Prostate gland (tissue), 2 donors: Measurements from ENCODE around the gene ECSIT. TPM values are rescaled to one million over a fixed set of nuclear protein-coding genes. Genes with fewer than 3 reads are reported as not detected.

Experiments used
- DNase-seq: peaks from one replicate; pipeline ENCODE4 v3.0.0-alpha.2; 2019; ENCODE audit warnings: low spot score
- H3K27ac ChIP-seq, 2 donors: fragments of 200-600 bp; sonication (generic); 2 replicates each; pipeline ENCODE4 v1.5.1; 2017 to 2019
- H3K27me3 ChIP-seq: fragments of 200-600 bp; sonication (generic); replicated peaks from 2 replicates; pipeline ENCODE4 v1.5.1; 2019; ENCODE audit not compliant: insufficient read depth
- H3K36me3 ChIP-seq, 2 donors: fragments of 200-600 bp; sonication (generic); 1 replicate in 1 of 2; 2 replicates in 1 of 2; pipeline versions ENCODE4 v1.5.1 to v1.8.1; 2017 to 2019
- H3K4me1 ChIP-seq: fragments of 200-600 bp; sonication (generic); replicated peaks from 2 replicates; pipeline ENCODE4 v1.5.1; 2019
- H3K4me3 ChIP-seq, 2 donors: fragments of 200-600 bp; sonication (generic); 2 replicates each; pipeline ENCODE4 v1.5.1; 2017 to 2019
- H3K9me3 ChIP-seq: fragments of 200-600 bp; sonication (generic); 2 replicates; pipeline ENCODE4 v1.5.1; 2017
- CTCF ChIP-seq, 4 experiments: fragments of 200-600 bp in 2 of 4; fragments of 450-650 bp in 2 of 4; sonication (generic) in 2 of 4; IDR thresholded peaks; 1 replicate in 3 of 4; 2 replicates in 1 of 4; pipeline ENCODE4 v1.5.1; 2016 to 2019; ENCODE audit warnings: antibody characterized with exemption in 4 of 4, mild to moderate bottlenecking in 2 of 4, moderate library complexity in 2 of 4
- POLR2A ChIP-seq: fragments of 450-650 bp; IDR thresholded peaks from one replicate; pipeline ENCODE4 v1.6.1; 2016; ENCODE audit warnings: antibody characterized with exemption, mild to moderate bottlenecking
- POLR2AphosphoS5 ChIP-seq: sonication (generic); formaldehyde crosslinking; IDR thresholded peaks from one replicate; pipeline ENCODE4 v1.6.1; 2017; ENCODE audit warnings: antibody characterized with exemption
- WGBS: methylation state at CpG from one replicate; pipeline ENCODE4 v1.1.5; 2018; 5-methylcytosine and 5-hydroxymethylcytosine counted together
- intact Hi-C: fragments of 100-400 bp; cut with DNase I; formaldehyde crosslinking; loops from one replicate; pipeline ENCODE4 v1.14.2; 2022
- total RNA-seq, 2 donors: library from RNA; depleted of rRNA; stranded (reverse); fragments of >200 nt; gene quantifications; one replicate each; pipeline ENCODE4 v1.1.0, GENCODE V29; 2016

Gene ECSIT
- total RNA-seq, 2 donors from 2014 or later: 93.0 to 94.7 TPM

GRCh38 chr19:11482384-11483050, 46.4 kb downstream of the ECSIT start:
- H3K4me1 ChIP-seq: no peaks in the 10 kb centered on the region
- TF ChIP-seq POLR2A (peak; percentile 25), POLR2AphosphoS5 (peak; percentile 32), CTCF (IDR thresholded peaks at IDR 0.05) (peak; percentile 89 to 98 (median 94))
- 3% methylated on average over 37 of the region's 58 CpGs for WGBS
- no peak overlapping the region for H3K27ac ChIP-seq
- H3K27me3 ChIP-seq: peaks cover 26% of the 10 kb centered on the region
- DNase-seq: peak; percentile 58
- intact Hi-C loops: loop anchor here (5.0 kb wide), 1 partner anchor 190 kb away; no protein-coding TSS in a partner anchor
- no peaks in the 10 kb centered on the region for H3K36me3 ChIP-seq
- peak overlapping the region in 1 of 2 donors; percentile 13 for H3K4me3 ChIP-seq
- H3K9me3 ChIP-seq: no peaks in the 10 kb centered on the region

- 4% methylated on average over 50 of the region's 50 CpGs for WGBS
- Histone ChIP-seq H3K27ac (no peak overlapping the region), H3K9me3 (no peaks in the 10 kb centered on the region), H3K4me1 (no peaks in the 10 kb centered on the region), H3K36me3 (no peaks in the 10 kb centered on the region), H3K4me3 (peak overlapping the region in 1 of 2 donors; percentile 13), H3K27me3 (peaks cover 26% of the 10 kb centered on the region)
- DNase-seq: peak; percentile 21
- TF ChIP-seq POLR2A: no peak
- no peak for TF ChIP-seq CTCF (IDR thresholded peaks at IDR 0.05)
- peak; percentile 24 for TF ChIP-seq POLR2AphosphoS5
- intact Hi-C loops: loop anchor here (5.0 kb wide), 1 partner anchor 189 kb away; no protein-coding TSS in a partner anchor
These were observed 47.2 kb downstream of the ECSIT start for GRCh38 chr19:11481534-11482383.

GRCh38 chr19:11480715-11481533, 48.0 kb downstream of the ECSIT start, which contains the start of gene ELAVL3:
TSS of gene ELAVL3 (minus strand) at chr19:11481046. CDS start at chr19:11480608, 438 bp downstream.
- Histone ChIP-seq H3K36me3 (no peaks in the 10 kb centered on the region), H3K27me3 (peaks cover 26% of the 10 kb centered on the region), H3K27ac (no peak within 1 kb of the TSS), H3K4me1 (no peaks in the 10 kb centered on the region), H3K4me3 (no peak within 1 kb of the TSS), H3K9me3 (no peaks in the 10 kb centered on the region)
- intact Hi-C loops: loop anchor here (5.0 kb wide), 1 partner anchor 189 kb away; no protein-coding TSS in a partner anchor
- 8% methylated on average over 47 of the region's 77 CpGs for WGBS
- no peak for DNase-seq
- TF ChIP-seq POLR2AphosphoS5 (no peak), CTCF (IDR thresholded peaks at IDR 0.05) (peak in 1 of 4 experiments; percentile 13)

- Histone ChIP-seq H3K27ac (no peak overlapping the region), H3K9me3 (no peaks in the 10 kb centered on the region), H3K36me3 (no peaks in the 10 kb centered on the region), H3K27me3 (peaks cover 26% of the 10 kb centered on the region), H3K4me3 (no peak overlapping the region), H3K4me1 (no peaks in the 10 kb centered on the region)
- TF ChIP-seq CTCF (IDR thresholded peaks at IDR 0.05): no peak
- TF ChIP-seq POLR2AphosphoS5: no peak
- no peak for TF ChIP-seq POLR2A
- intact Hi-C loops: loop anchor here (5.0 kb wide), 1 partner anchor 188 kb away; no protein-coding TSS in a partner anchor
- DNase-seq: no peak
- 10% methylated on average over 15 of the region's 86 CpGs for WGBS
These were observed 48.8 kb downstream of the ECSIT start for GRCh38 chr19:11479898-11480714.
